SH-SY5Y (cell line): ENCODE results near the gene CD226.

Experiments
- GATA2 ChIP-seq: IDR thresholded peaks from 2 replicates; pipeline ENCODE4 v1.6.1; 2011; ENCODE audit warnings: mild to moderate bottlenecking, low read depth, low read length
- GATA3 ChIP-seq: IDR thresholded peaks from 2 replicates; pipeline ENCODE4 v1.6.1; 2011; ENCODE audit warnings: low read depth, mild to moderate bottlenecking, low read length, moderate library complexity

DNA sequence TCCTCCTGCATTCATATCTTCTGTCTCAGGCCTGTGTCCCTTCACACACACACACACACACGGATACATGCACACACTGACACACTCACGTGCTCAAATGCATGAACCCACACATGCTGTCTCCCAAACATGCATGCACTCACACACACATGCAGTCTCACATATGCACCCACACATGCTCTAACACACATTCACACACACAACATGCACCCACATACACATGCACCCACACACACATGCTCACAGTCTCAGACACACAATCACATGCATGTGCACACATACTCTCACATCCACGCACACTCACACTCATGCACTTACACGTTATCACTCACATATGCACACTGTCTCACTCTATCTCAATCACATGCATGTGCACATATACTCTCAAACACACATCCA lies 1.9 kb upstream of the CD226 start:
- TF ChIP-seq GATA3 (no peak), GATA2 (no peak)
